Neural cell (in vitro differentiated cells): ENCODE results near the gene APP. TPM values are rescaled to one million over a fixed set of nuclear protein-coding genes. Genes with fewer than 3 reads are reported as not detected.

Source experiments
- H2AFZ ChIP-seq: fragments of 200-600, 300-800 bp; sonication (generic), shearing (Covaris generic); 2 replicates; pipeline ENCODE4 v1.6.0; 2014; ENCODE audit warnings: low read depth, mild to moderate bottlenecking, antibody characterized with exemption, low read length, moderate library complexity
- H3F3A ChIP-seq: fragments of 200-600 bp; shearing (Covaris generic); 2 replicates; pipeline ENCODE4 v1.6.1; 2016; ENCODE audit warnings: mild to moderate bottlenecking, moderate library complexity, mixed read lengths, antibody characterized with exemption, low read length; ENCODE audit not compliant: insufficient read depth, poor library complexity, severe bottlenecking
- H3K27ac ChIP-seq: fragments of 200-600, 300-800 bp; sonication (generic), shearing (Covaris generic); 2 replicates; pipeline ENCODE4 v1.5.1; 2014; ENCODE audit warnings: mild to moderate bottlenecking, low read length, moderate library complexity
- H3K27me3 ChIP-seq: fragments of 300-800, 200-600 bp; sonication (generic), shearing (Covaris generic); 2 replicates; pipeline ENCODE4 v1.6.0; 2014; ENCODE audit warnings: mild to moderate bottlenecking, low read depth, low read length, moderate library complexity; ENCODE audit not compliant: insufficient read depth
- H3K36me3 ChIP-seq: fragments of 300-800, 200-600 bp; sonication (generic), shearing (Covaris generic); 2 replicates; pipeline ENCODE4 v1.5.1; 2014; ENCODE audit warnings: mild to moderate bottlenecking, antibody characterized with exemption, low read length, moderate library complexity; ENCODE audit not compliant: insufficient read depth
- H3K4me2 ChIP-seq: fragments of 300-800, 200-600 bp; sonication (generic), shearing (Covaris generic); 2 replicates; pipeline ENCODE4 v1.6.0; 2014; ENCODE audit warnings: mild to moderate bottlenecking, low read length
- H3K4me3 ChIP-seq: fragments of 300-800, 200-600 bp; sonication (generic), shearing (Covaris generic); 2 replicates; pipeline ENCODE4 v1.5.1; 2014; ENCODE audit warnings: mild to moderate bottlenecking, low read length, moderate library complexity
- H3K79me2 ChIP-seq: fragments of 200-600 bp; shearing (Covaris generic); replicated peaks from 2 replicates; pipeline ENCODE4 v1.6.0; 2014; ENCODE audit warnings: mild to moderate bottlenecking, low read length, moderate library complexity; ENCODE audit not compliant: insufficient read depth
- H3K9ac ChIP-seq: fragments of 300-800, 200-600 bp; sonication (generic), shearing (Covaris generic); 2 replicates; pipeline ENCODE4 v1.6.1; 2016; ENCODE audit warnings: mild to moderate bottlenecking, low read length, mixed read lengths
- H3K9me2 ChIP-seq: fragments of 200-600 bp; shearing (Covaris generic); 2 replicates; pipeline ENCODE4 v1.6.1; 2016; ENCODE audit warnings: mild to moderate bottlenecking, low read length, mixed read lengths; ENCODE audit not compliant: insufficient read depth
- H3K9me3 ChIP-seq: fragments of 200-600, 300-800 bp; sonication (generic), shearing (Covaris generic); 2 replicates; pipeline ENCODE4 v1.6.1; 2016; ENCODE audit warnings: mild to moderate bottlenecking, mixed run types, low read length, moderate library complexity, mixed read lengths
- H4K20me1 ChIP-seq: fragments of 200-600 bp; shearing (Covaris generic); 2 replicates; pipeline ENCODE4 v1.6.1; 2016; ENCODE audit warnings: mild to moderate bottlenecking, mixed run types; ENCODE audit not compliant: insufficient read depth
- CTCF ChIP-seq: fragments of 450-650 bp; IDR thresholded peaks from 2 replicates; pipeline ENCODE4 v1.5.1; 2014; ENCODE audit warnings: antibody characterized with exemption, mild to moderate bottlenecking, moderate library complexity; ENCODE audit not compliant: poor library complexity, severe bottlenecking
- EP300 ChIP-seq: fragments of 450-650 bp; conservative IDR thresholded peaks from 2 replicates; pipeline ENCODE4 v1.6.1; 2014; ENCODE audit warnings: antibody characterized with exemption, mild to moderate bottlenecking, moderate library complexity; ENCODE audit not compliant: poor library complexity, severe bottlenecking
- EZH2 ChIP-seq: fragments of 200-600, 300-800 bp; shearing (Covaris generic), sonication (generic); IDR thresholded peaks from 2 replicates; pipeline ENCODE4 v1.6.1; 2014; ENCODE audit warnings: antibody characterized with exemption, low read length, borderline replicate concordance, mild to moderate bottlenecking; ENCODE audit not compliant: insufficient read depth, poor library complexity, severe bottlenecking
- MXI1 ChIP-seq: fragments of 450-650 bp; conservative IDR thresholded peaks from 2 replicates; pipeline ENCODE4 v1.6.1; 2014; ENCODE audit warnings: antibody characterized with exemption, mild to moderate bottlenecking; ENCODE audit not compliant: poor library complexity, severe bottlenecking
- POLR2AphosphoS5 ChIP-seq: IDR thresholded peaks from 2 replicates; pipeline ENCODE4 v1.6.1; 2012
- RAD21 ChIP-seq: fragments of 450-650 bp; conservative IDR thresholded peaks from 2 replicates; pipeline ENCODE4 v1.6.1; 2014; ENCODE audit warnings: antibody characterized with exemption, mild to moderate bottlenecking, moderate library complexity
- REST ChIP-seq: IDR thresholded peaks from 2 replicates; pipeline ENCODE4 v1.6.1; 2012; ENCODE audit warnings: borderline replicate concordance
- SMC3 ChIP-seq: fragments of 450-650 bp; conservative IDR thresholded peaks from 2 replicates; pipeline ENCODE4 v1.6.1; 2014; ENCODE audit warnings: antibody characterized with exemption, mild to moderate bottlenecking, moderate library complexity; ENCODE audit not compliant: poor library complexity
- TAF1 ChIP-seq: IDR thresholded peaks from 2 replicates; pipeline ENCODE4 v1.6.1; 2012; ENCODE audit warnings: low read depth
- polyA plus RNA-seq: library from polyadenylated mRNA; depleted of rRNA; stranded (reverse); fragments of >200 nt; gene quantifications from 2 replicates; pipeline ENCODE4 v1.2.3, GENCODE V29; 2014

Gene APP
- polyA plus RNA-seq, 1 donor from 2014 or later: 470 TPM

GRCh38 chr21:26148840-26149354, 21.7 kb downstream of the APP start (continued):
- TF ChIP-seq REST (no peak), TAF1 (no peak)

DNA sequence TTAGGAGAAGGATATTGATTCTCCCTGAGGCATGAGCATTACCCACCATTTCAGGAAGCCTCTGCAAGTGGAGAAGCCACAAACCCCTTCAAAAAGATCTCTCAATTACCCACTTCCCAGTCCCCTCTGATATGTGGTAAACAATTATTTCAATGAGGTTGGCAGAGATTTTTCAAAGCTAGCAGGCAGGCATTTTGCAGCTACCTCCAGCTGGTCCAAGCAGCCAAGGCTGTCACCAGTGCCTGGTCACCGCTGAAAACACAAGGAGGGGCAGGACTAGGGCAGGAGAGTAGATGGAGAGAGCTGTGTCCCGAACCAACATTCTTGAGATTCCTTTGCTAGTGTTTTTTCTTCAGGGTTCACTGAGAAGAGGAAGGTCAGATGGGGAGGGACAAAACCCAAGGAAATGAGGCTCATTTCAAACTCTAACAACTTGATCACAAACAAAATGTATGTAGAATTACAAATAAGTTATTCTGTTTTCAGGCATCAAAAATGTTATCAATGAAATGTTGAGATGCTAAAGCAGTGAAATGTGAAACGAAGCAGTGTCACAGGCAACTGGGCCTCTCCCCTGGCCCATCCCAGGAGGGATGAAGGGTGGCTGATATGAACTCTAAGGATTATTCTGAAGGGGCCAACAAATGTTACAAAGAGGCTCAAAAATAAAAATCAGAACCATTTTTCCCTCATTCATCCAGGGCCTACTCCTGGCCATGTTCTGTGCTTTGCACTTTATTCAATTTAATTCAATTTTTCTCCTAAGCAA, 22.3 kb downstream of the APP start:
- peaks cover 76% of the 10 kb centered on the region for H3K79me2 ChIP-seq
- TF ChIP-seq CTCF (no peak), SMC3 (no peak), TAF1 (no peak), RAD21 (no peak), POLR2AphosphoS5 (no peak), EZH2 (no peak), MXI1 (no peak), REST (no peak), EP300 (no peak)
- no peak overlapping the region for H3K4me3 ChIP-seq
- no peaks in the 10 kb centered on the region for H3K27me3 ChIP-seq
- no peak overlapping the region for H3K4me2 ChIP-seq
- no peaks in the 10 kb centered on the region for H4K20me1 ChIP-seq
- no peaks in the 10 kb centered on the region for H3F3A ChIP-seq
- no peaks in the 10 kb centered on the region for H3K9me3 ChIP-seq
- H3K9ac ChIP-seq: no peak overlapping the region
- H3K36me3 ChIP-seq: peaks cover 5% of the 10 kb centered on the region
- no peak overlapping the region for H3K27ac ChIP-seq
- no peak overlapping the region for H2AFZ ChIP-seq
- H3K9me2 ChIP-seq: no peaks in the 10 kb centered on the region
